GM19351 (cell line): ENCODE measurements around the gene B4GAT1.
A peak's percentile ranks its signal among the peaks of the same experiment; 100 is the strongest.
"Not testable (repeated sequence)": the region's sequence is repeated elsewhere in the genome, so short reads cannot be mapped to it uniquely, and the experiment has no call there.

Experiments used
- ATAC-seq: cut with Tn5 transposase; IDR thresholded peaks from one replicate; pipeline ENCODE4 v1.9.1; 2021; ENCODE audit warnings: mild to moderate bottlenecking, moderate library complexity; ENCODE audit not compliant: unreplicated experiment

B4GAT1 gene

GRCh38 chr11:66311965-66312548 is 35.4 kb downstream of the B4GAT1 start:
- ATAC-seq: peak; percentile 60

GRCh38 chr11:66311470-66311964 is 35.9 kb downstream of the B4GAT1 start:
- ATAC-seq: no peak

GRCh38 chr11:66310803-66311440 is 36.5 kb downstream of the B4GAT1 start:
- not testable (repeated sequence) for ATAC-seq

DNA sequence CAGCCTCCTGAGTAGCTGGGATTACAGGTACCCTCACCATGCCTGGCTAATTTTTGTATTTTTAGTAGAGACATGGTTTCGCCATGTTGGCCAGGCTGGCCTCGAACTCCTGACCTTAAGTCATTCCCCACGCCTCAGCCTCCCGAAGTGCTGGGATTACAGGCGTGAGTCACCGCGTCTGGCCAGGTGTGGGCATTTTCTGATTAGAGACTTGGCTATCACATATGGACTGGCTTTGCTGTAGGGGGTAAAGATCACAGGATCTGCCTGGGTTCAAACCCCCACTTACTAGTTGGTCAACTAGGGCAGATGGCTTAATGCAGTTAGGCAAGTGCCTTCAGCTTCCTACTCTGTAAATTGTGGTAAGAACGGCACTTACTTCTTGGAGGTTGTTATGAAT is 37.1 kb downstream of the B4GAT1 start:
- no peak for ATAC-seq

DNA sequence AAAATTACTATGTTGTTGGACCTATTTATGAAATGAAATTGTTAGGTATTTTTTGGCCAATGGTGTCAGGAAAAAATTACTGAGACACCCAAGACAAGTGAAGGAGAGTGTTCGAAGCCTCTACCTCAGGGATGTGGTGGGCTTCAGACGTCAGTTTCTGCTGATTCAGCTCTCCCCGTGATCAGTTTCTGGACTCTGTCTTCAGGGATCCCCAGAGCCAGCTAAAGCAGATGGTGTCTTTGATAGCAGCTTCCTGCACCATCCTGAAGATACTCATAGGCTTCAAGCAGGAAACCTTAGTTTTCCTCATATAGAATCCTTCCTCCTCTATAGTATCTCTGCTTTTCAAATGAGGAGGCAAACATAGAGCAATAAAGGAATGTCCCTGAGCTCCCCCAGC is 38.0 kb downstream of the B4GAT1 start:
- ATAC-seq: no peak

GRCh38 chr11:66302656-66303055 is 44.8 kb downstream of the B4GAT1 start:
- ATAC-seq: no peak

GRCh38 chr11:66299186-66299585 is 48.2 kb downstream of the B4GAT1 start:
- no peak for ATAC-seq

DNA sequence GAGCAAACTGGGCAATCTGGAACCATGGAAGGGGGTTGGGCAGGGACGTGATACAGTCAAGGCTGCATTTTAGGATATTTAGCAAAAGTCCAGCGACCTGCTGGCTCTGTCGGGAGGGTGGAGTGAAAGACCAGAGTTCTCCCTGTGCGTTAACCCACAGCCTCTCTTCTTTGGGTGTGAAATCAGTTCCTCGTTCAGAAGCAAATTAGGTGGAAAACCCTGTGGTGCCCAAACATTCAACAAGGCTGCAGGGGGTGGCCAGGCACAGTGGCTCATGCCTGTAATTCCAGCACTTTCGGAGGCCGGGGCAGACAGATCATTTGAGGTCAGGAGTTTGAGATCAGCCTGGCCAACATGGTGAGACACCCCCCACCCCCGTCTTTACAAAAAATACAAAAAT is 49.8 kb downstream of the B4GAT1 start:
- no peak for ATAC-seq
